Tibial artery (tissue), 4 donors: ENCODE results near the gene CYCS.
"Not testable (repeated sequence)": the region's sequence is repeated elsewhere in the genome, so short reads cannot be mapped to it uniquely, and the experiment has no call there.

Source experiments
- DNase-seq, 2 donors: peaks; one replicate each; pipeline ENCODE4 v3.0.0-alpha.2; 2019
- H3K27ac ChIP-seq, 2 donors: fragments of 200-600 bp; sonication (generic) in 1 of 2; 1 replicate in 1 of 2; 2 replicates in 1 of 2; pipeline ENCODE4 v1.5.1; 2018 to 2019; ENCODE audit warnings: mild to moderate bottlenecking in 1 of 2
- H3K27me3 ChIP-seq, 2 donors: fragments of 200-600 bp; sonication (generic) in 1 of 2; one replicate each; pipeline versions ENCODE4 v1.5.1 to v1.6.0; 2016 to 2019
- H3K36me3 ChIP-seq, 3 donors: fragments of 200-600 bp; sonication (generic) in 2 of 3; one replicate each; pipeline ENCODE4 v1.5.1; 2016 to 2019; ENCODE audit warnings: mild to moderate bottlenecking in 2 of 3
- H3K4me1 ChIP-seq, 4 donors: fragments of 200-600 bp; sonication (generic) in 2 of 4; 1 replicate in 3 of 4; 2 replicates in 1 of 4; pipeline ENCODE4 v1.5.1; 2016 to 2019
- H3K4me3 ChIP-seq, 2 donors: fragments of 200-600 bp; sonication (generic) in 1 of 2; 1 replicate in 1 of 2; 2 replicates in 1 of 2; pipeline ENCODE4 v1.5.1; 2018 to 2019; ENCODE audit warnings: mild to moderate bottlenecking in 2 of 2
- H3K9me3 ChIP-seq, 3 donors: fragments of 200-600 bp; sonication (generic) in 1 of 3; one replicate each; pipeline ENCODE4 v1.5.1; 2016 to 2019
- intact Hi-C: fragments of 100-400 bp; cut with DNase I; formaldehyde crosslinking; loops from one replicate; pipeline ENCODE4 v1.15.0; 2023; ENCODE audit warnings: low total_unique reads
- TF ChIP-seq, protein P1 (sequence below), 2 experiments: fragments of 200-600 bp in 1 of 2; fragments of 450-650 bp in 1 of 2; IDR thresholded peaks; one replicate each; pipeline ENCODE4 v1.5.1; 2017 to 2019; ENCODE audit warnings: antibody characterized with exemption in 2 of 2, mild to moderate bottlenecking in 1 of 2, moderate library complexity in 1 of 2

The CYCS gene

DNA sequence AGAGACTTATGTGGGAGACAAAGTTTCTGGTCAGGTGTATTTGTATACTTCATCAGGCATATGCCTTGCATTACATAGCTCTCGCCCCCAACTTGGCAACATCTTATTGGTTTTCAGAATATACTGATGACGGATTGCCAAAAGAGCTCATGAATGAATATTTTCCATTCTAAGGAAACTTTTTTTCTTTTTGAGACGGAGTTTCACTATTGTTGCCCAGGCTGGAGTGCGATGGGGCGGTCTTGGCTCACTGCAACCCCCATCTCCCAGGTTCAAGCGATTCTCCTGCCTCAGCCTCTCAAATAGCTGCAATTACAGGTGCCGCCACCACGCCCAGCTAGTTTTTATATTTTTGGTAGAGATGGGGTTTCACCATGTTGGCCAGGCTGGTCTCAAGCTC, 6.0 kb downstream of the CYCS start:
- H3K4me3 ChIP-seq: no peak overlapping the region
- peaks cover 19 to 37% (median 26%) of the 10 kb centered on the region in 3 donors for H3K36me3 ChIP-seq
- no peaks in the 10 kb centered on the region for H3K9me3 ChIP-seq
- intact Hi-C loops: no loop called here
- peaks cover 0 to 6% (median 3%) of the 10 kb centered on the region in 4 donors for H3K4me1 ChIP-seq
- no peaks in the 10 kb centered on the region for H3K27me3 ChIP-seq
- TF ChIP-seq, protein P1, sequence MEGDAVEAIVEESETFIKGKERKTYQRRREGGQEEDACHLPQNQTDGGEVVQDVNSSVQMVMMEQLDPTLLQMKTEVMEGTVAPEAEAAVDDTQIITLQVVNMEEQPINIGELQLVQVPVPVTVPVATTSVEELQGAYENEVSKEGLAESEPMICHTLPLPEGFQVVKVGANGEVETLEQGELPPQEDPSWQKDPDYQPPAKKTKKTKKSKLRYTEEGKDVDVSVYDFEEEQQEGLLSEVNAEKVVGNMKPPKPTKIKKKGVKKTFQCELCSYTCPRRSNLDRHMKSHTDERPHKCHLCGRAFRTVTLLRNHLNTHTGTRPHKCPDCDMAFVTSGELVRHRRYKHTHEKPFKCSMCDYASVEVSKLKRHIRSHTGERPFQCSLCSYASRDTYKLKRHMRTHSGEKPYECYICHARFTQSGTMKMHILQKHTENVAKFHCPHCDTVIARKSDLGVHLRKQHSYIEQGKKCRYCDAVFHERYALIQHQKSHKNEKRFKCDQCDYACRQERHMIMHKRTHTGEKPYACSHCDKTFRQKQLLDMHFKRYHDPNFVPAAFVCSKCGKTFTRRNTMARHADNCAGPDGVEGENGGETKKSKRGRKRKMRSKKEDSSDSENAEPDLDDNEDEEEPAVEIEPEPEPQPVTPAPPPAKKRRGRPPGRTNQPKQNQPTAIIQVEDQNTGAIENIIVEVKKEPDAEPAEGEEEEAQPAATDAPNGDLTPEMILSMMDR (IDR thresholded peaks at IDR 0.05): no peak
- H3K27ac ChIP-seq: no peak overlapping the region
- DNase-seq: no peak

DNA sequence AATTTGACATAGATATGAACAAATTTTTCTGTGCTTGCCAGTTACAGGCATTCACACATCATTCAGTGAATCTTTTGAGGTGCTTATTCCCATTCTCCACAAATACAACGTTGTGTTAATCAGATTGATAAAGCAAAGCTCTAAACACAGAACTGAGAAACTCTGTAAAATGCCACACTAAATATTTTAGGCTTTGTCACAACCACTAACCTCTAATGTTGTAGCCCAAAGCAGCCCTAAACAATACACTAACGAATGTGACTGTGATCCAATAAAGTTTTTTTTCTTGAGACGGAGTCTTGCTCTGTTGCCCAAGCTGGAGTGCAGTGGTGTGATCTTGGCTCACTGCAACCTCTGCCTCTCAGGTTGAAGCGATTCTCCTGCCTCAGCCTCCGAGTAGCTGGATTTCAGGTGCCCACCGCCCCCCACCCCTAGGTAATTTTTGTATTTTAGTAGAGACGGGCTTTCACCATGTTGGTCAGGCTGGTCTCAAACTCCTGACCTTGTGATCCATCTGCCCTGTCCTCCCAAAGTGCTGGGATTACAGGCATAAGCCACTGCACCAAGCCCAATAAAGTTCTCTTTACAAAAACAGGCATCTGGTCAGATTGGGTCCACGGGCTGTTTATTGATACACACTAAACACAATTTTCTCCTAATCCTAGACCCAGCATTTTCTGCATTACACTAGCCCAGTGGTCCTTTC, 6.9 kb downstream of the CYCS start:
- TF ChIP-seq, protein P1 (IDR thresholded peaks at IDR 0.05): no peak
- no peaks in the 10 kb centered on the region for H3K4me1 ChIP-seq
- intact Hi-C loops: no loop called here
- H3K36me3 ChIP-seq: peaks cover 19 to 37% (median 26%) of the 10 kb centered on the region in 3 donors
- H3K27me3 ChIP-seq: no peaks in the 10 kb centered on the region
- no peak for DNase-seq
- no peak overlapping the region for H3K27ac ChIP-seq
- no peaks in the 10 kb centered on the region for H3K9me3 ChIP-seq
- H3K4me3 ChIP-seq: no peak overlapping the region

DNA sequence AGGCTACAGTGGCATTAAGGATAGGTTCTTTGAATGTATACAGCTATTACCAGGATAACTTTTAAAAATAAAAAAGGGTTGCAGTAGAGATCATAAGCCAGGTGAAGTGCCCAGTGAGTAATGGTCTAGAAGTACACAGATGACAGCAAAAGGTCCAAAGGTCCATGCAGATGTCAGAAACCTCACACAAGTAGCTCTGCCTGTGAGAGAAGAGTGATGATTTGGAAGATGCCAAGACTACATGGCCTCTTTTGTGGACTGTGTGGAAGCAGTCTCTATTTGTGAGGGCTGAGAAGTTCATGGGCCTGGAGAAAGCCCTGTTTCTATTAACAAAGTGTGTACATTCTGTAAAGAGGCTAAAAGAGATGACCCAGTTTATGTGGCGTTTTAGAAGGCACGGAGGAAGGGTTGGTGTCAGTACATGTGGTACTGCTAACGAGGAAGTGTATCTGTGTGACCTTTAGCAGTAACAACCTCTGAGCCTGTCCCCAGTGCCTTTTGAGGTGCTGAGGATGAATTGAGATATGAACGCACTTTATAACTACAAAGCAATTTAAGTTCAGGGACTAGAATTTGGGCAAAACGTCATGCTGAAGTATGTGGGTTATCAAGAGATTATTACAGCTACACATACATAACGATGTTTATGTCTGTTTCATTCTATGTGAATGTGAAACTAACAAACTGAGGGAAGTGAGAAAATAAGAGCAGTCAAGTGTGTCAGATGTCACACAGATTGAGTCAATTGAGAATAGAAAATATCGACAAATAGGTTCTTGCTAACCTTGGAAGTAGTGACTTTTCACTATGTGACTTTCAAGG, 7.6 kb downstream of the CYCS start:
- DNase-seq: no peak
- Histone ChIP-seq H3K27me3 (no peaks in the 10 kb centered on the region), H3K36me3 (peaks cover 19 to 35% (median 25%) of the 10 kb centered on the region in 3 donors), H3K27ac (no peak overlapping the region), H3K4me3 (no peak overlapping the region), H3K4me1 (no peaks in the 10 kb centered on the region), H3K9me3 (no peaks in the 10 kb centered on the region)
- intact Hi-C loops: no loop called here
- TF ChIP-seq, protein P1 (IDR thresholded peaks at IDR 0.05): no peak

DNA sequence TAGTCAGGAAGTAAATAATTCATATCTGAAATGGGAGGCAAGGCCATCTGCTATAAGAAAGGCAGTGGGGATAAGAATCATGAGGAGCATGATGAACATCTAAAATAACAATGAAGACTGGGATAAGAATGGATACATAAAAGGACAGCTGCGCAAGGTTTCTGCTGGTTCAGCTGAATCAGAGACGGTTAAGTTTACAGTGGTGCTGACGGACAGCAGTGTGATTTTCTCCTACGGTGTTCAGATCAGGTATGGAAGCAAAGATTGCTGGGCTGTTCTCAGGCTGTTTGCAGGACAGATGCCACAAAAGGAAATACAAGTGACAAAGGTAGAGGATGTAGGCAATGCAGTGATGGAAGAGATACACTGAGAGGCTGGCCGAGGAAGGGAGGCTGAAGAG, 8.4 kb downstream of the CYCS start:
- no peak overlapping the region for H3K4me3 ChIP-seq
- no peak overlapping the region for H3K27ac ChIP-seq
- TF ChIP-seq, protein P1 (IDR thresholded peaks at IDR 0.05): no peak
- intact Hi-C loops: no loop called here
- H3K36me3 ChIP-seq: peaks cover 17 to 28% (median 19%) of the 10 kb centered on the region in 3 donors
- DNase-seq: no peak
- H3K9me3 ChIP-seq: no peaks in the 10 kb centered on the region
- H3K27me3 ChIP-seq: no peaks in the 10 kb centered on the region
- no peaks in the 10 kb centered on the region for H3K4me1 ChIP-seq

DNA sequence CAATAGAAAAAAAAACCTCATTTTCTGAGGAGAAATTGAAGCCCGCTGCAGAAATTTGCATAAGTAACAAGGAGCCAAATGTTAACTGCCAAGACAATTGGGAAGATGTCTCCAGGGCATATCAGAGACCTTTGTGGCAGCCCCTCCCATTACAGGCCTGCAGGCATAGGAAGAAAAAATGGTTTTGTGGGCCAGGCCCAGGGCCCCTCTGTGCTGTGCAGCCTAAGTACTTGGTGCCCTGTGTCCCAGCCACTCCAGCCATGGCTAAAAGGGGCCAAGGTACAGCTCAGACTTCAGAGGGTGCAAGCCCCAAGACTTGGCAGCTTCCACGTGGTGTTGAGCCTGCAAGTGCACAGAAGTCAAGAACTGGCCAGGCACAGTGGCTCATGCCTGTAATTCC, 14.5 kb downstream of the CYCS start:
- H3K4me1 ChIP-seq, DNase-seq, H3K27me3 ChIP-seq, intact Hi-C loops, H3K36me3 ChIP-seq, H3K9me3 ChIP-seq, H3K4me3 ChIP-seq, H3K27ac ChIP-seq: not testable (repeated sequence)

DNA sequence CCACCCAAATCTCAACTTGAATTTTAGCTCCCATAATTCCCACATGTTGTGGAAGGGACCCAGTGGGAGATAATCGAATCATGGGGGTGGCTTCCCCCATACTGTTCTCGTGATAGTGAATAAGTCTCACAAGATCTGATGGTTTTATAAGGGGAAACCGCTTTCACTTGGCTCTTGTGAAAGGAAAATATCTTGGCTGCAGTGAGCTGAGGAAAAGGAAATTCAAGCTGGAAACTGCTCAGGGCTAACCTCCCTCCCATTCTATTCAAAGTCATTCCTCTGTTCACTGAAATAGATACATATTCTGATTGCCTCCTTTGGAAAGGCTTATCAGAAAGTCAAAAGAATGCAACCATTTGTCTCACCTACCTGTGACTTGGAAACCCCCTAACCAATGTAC, 15.8 kb downstream of the CYCS start:
- Histone ChIP-seq H3K36me3 (no peaks in the 10 kb centered on the region), H3K4me1 (no peaks in the 10 kb centered on the region), H3K27ac (no peak overlapping the region), H3K4me3 (no peak overlapping the region), H3K27me3 (no peaks in the 10 kb centered on the region), H3K9me3 (no peaks in the 10 kb centered on the region)
- intact Hi-C loops: no loop called here
- no peak for DNase-seq
- TF ChIP-seq, protein P1 (IDR thresholded peaks at IDR 0.05): no peak
